ENCODE results near the gene CORO7.
"Not testable (repeated sequence)": the region's sequence is repeated elsewhere in the genome, so short reads cannot be mapped to it uniquely, and the experiment has no call there.

CORO7 gene

DNA sequence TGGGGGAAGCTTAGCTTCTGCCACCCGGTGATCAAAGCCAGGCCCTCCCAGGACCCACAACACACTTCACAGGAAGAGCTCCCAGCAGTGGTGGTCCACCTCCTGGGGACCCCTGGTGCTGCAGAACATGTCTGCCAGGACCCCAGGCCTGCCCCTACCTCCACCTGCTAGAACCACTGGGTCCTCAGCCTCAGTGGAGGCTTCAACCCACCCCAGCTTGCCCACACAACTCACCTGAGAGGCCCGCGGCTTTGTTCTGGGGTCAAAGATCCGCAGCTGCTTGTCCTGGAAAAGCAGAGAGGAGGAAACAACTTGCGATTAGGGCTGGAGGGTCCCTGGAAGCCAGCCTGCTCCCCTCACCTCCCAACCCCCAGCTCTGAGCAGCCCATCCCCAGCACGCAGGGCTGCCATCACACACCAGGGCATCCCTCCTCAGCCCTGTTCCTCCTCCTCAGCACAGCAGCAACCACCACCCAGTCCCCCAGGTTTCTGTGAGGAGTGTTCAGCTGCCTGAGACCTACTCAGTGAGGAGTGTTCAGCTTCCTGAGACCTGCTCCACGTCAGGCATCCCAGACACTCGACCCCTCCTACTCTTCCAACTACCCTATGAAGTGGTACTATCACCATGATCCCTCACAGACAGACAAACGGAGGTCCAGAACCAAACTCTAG lies 21.2 kb downstream of the CORO7 start:
- Histone ChIP-seq H3K9me3 (ENCODE audit: control insufficient read depth, low read length) (no peaks in the 10 kb centered on the region), H3K79me1 (replicated peaks; ENCODE audit: low read length, poor library complexity, severe bottlenecking) (peaks cover 2% of the 10 kb centered on the region), H3K4me1 (ENCODE audit: control insufficient read depth, insufficient read depth, low read depth, low read length) (peaks cover 25% of the 10 kb centered on the region), H3K18ac (ENCODE audit: low read depth in 1 of 2, low read length in 2 of 2) (peak overlapping the region; percentile 23 to 61), H3K27ac (ENCODE audit: low read length, poor library complexity, severe bottlenecking) (no peak overlapping the region), H2AK5ac (ENCODE audit: low read length, severe bottlenecking) (no peak overlapping the region), H4K91ac (ENCODE audit: low read length) (peak overlapping the region; percentile 56), H2AFZ (ENCODE audit: low read depth, low read length) (no peak overlapping the region), H2BK5ac (ENCODE audit: low read depth, low read length, poor library complexity, severe bottlenecking) (no peak overlapping the region), H3K36me3 (ENCODE audit: control insufficient read depth in 1 of 2, insufficient read depth in 2 of 2, low read depth in 1 of 2, low read length in 2 of 2) (peaks cover 19 to 29% of the 10 kb centered on the region in 2 experiments), H4K8ac (ENCODE audit: low read length) (peak overlapping the region; percentile 87), H3K4me3 (ENCODE audit: insufficient read depth in 1 of 2, low read depth in 1 of 2, low read length in 2 of 2) (no peak overlapping the region), H2BK12ac (ENCODE audit: low read length in 2 of 2) (peak overlapping the region in 1 of 2 experiments; percentile 26), H3K9ac (ENCODE audit: low read length) (no peak overlapping the region), H3K4ac (ENCODE audit: low read depth in 1 of 2, low read length in 2 of 2) (peak overlapping the region in 1 of 2 experiments; percentile 85), H3K4me2 (ENCODE audit: low read length, poor library complexity, severe bottlenecking) (no peak overlapping the region), H2BK120ac (ENCODE audit: low read depth, low read length) (no peak overlapping the region), H2BK15ac (ENCODE audit: low read depth, poor library complexity, severe bottlenecking) (peak overlapping the region; percentile 86), H3K23ac (ENCODE audit: low read length in 2 of 2) (peak overlapping the region in 1 of 2 experiments; percentile 48), H3K14ac (ENCODE audit: low read length in 2 of 2) (peak overlapping the region in 1 of 2 experiments; percentile 0), H3K27me3 (ENCODE audit: control insufficient read depth in 1 of 2, insufficient read depth in 1 of 2, low read length in 2 of 2) (no peaks in the 10 kb centered on the region)
- 52% methylated on average over 9 of the region's 9 CpGs for WGBS
- DNase-seq, result no peak

DNA sequence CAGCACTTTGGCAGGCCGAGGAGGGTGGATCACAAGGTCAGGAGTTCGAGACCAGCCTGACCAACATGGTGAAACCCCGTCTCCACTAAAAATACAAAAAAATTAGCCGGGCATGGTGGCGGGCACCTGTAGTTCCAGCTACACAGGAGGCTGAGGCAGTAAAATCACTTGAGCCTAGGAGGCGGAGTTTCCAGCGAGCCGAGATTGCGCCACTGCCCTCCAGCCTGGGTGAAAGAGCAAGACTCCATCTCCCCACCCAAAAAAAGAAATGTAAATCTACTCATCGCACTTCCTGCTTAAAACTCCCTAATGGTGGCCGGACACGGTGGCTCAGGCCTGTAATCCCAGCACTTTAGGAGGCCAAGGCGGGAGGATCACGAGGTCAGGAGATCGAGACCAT lies 22.5 kb downstream of the CORO7 start:
- not testable (repeated sequence) for H2BK5ac ChIP-seq (ENCODE audit: low read depth, low read length, poor library complexity, severe bottlenecking); H4K91ac ChIP-seq (ENCODE audit: low read length); H3K18ac ChIP-seq (ENCODE audit: low read depth in 1 of 2, low read length in 2 of 2); H2AFZ ChIP-seq (ENCODE audit: low read depth, low read length); H4K8ac ChIP-seq (ENCODE audit: low read length); DNase-seq; H3K4me3 ChIP-seq (ENCODE audit: insufficient read depth in 1 of 2, low read depth in 1 of 2, low read length in 2 of 2); H3K27me3 ChIP-seq (ENCODE audit: control insufficient read depth in 1 of 2, insufficient read depth in 1 of 2, low read length in 2 of 2); H3K9me3 ChIP-seq (ENCODE audit: control insufficient read depth, low read length); H2BK12ac ChIP-seq (ENCODE audit: low read length in 2 of 2); H2BK15ac ChIP-seq (ENCODE audit: low read depth, poor library complexity, severe bottlenecking); H2BK120ac ChIP-seq (ENCODE audit: low read depth, low read length); H3K14ac ChIP-seq (ENCODE audit: low read length in 2 of 2); H3K4ac ChIP-seq (ENCODE audit: low read depth in 1 of 2, low read length in 2 of 2); H3K4me2 ChIP-seq (ENCODE audit: low read length, poor library complexity, severe bottlenecking); H3K23ac ChIP-seq (ENCODE audit: low read length in 2 of 2); H3K27ac ChIP-seq (ENCODE audit: low read length, poor library complexity, severe bottlenecking); H2AK5ac ChIP-seq (ENCODE audit: low read length, severe bottlenecking); H3K79me1 ChIP-seq (replicated peaks; ENCODE audit: low read length, poor library complexity, severe bottlenecking)
- H3K4me1 ChIP-seq (ENCODE audit: control insufficient read depth, insufficient read depth, low read depth, low read length), result peaks cover 35% of the 10 kb centered on the region
- peaks cover 8 to 37% of the 10 kb centered on the region in 2 experiments for H3K36me3 ChIP-seq (ENCODE audit: control insufficient read depth in 1 of 2, insufficient read depth in 2 of 2, low read depth in 1 of 2, low read length in 2 of 2)
- WGBS, result 94% methylated on average over 13 of the region's 15 CpGs
- H3K9ac ChIP-seq (ENCODE audit: low read length), result peak overlapping the region; percentile 71

DNA sequence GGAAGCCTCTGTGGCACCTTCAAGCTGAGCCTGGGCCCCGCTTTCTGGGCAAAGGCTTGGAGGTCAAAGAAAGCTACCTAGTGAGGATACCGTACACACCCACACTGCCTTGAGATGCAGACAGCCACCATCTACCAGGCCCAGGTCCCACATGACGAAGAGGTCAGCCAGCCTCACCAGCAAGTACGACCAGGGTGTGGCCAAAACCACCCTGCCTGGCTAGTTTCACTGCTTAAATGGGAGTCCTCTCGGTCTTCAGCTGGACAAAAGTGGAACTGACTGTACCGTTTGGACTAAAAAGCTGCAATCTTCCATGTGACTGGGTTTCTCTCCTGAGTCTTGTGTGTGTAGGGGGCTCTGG lies 23.2 kb downstream of the CORO7 start:
- Histone ChIP-seq H3K4me3 (ENCODE audit: insufficient read depth in 1 of 2, low read depth in 1 of 2, low read length in 2 of 2) (no peak overlapping the region), H3K4ac (ENCODE audit: low read depth in 1 of 2, low read length in 2 of 2) (peak overlapping the region in 1 of 2 experiments; percentile 77), H2AK5ac (ENCODE audit: low read length, severe bottlenecking) (peak overlapping the region; percentile 76), H2BK15ac (ENCODE audit: low read depth, poor library complexity, severe bottlenecking) (peak overlapping the region; percentile 88), H2BK5ac (ENCODE audit: low read depth, low read length, poor library complexity, severe bottlenecking) (no peak overlapping the region), H3K27ac (ENCODE audit: low read length, poor library complexity, severe bottlenecking) (peak overlapping the region; percentile 52), H3K4me2 (ENCODE audit: low read length, poor library complexity, severe bottlenecking) (no peak overlapping the region), H3K23ac (ENCODE audit: low read length in 2 of 2) (peak overlapping the region in 1 of 2 experiments; percentile 20), H2BK120ac (ENCODE audit: low read depth, low read length) (peak overlapping the region; percentile 61), H4K8ac (ENCODE audit: low read length) (peak overlapping the region; percentile 82), H4K91ac (ENCODE audit: low read length) (peak overlapping the region; percentile 8), H3K36me3 (ENCODE audit: control insufficient read depth in 1 of 2, insufficient read depth in 2 of 2, low read depth in 1 of 2, low read length in 2 of 2) (peaks cover 8 to 38% of the 10 kb centered on the region in 2 experiments), H3K9ac (ENCODE audit: low read length) (peak overlapping the region; percentile 71), H3K9me3 (ENCODE audit: control insufficient read depth, low read length) (no peaks in the 10 kb centered on the region), H2BK12ac (ENCODE audit: low read length in 2 of 2) (peak overlapping the region in 1 of 2 experiments; percentile 89), H3K4me1 (ENCODE audit: control insufficient read depth, insufficient read depth, low read depth, low read length) (peaks cover 41% of the 10 kb centered on the region), H2AFZ (ENCODE audit: low read depth, low read length) (peak overlapping the region; percentile 1), H3K27me3 (ENCODE audit: control insufficient read depth in 1 of 2, insufficient read depth in 1 of 2, low read length in 2 of 2) (no peaks in the 10 kb centered on the region), H3K79me1 (replicated peaks; ENCODE audit: low read length, poor library complexity, severe bottlenecking) (peaks cover 4% of the 10 kb centered on the region), H3K14ac (ENCODE audit: low read length in 2 of 2) (peak overlapping the region in 1 of 2 experiments; percentile 19), H3K18ac (ENCODE audit: low read depth in 1 of 2, low read length in 2 of 2) (peak overlapping the region; percentile 1 to 81)
- 63% methylated on average over 6 of the region's 6 CpGs for WGBS
- DNase-seq, result no peak

- Histone ChIP-seq H4K91ac (ENCODE audit: low read length) (peak overlapping the region; percentile 53), H3K4me2 (ENCODE audit: low read length, poor library complexity, severe bottlenecking) (peak overlapping the region; percentile 39), H3K79me1 (replicated peaks; ENCODE audit: low read length, poor library complexity, severe bottlenecking) (peaks cover 2% of the 10 kb centered on the region), H3K27ac (ENCODE audit: low read length, poor library complexity, severe bottlenecking) (peak overlapping the region; percentile 52), H3K4ac (ENCODE audit: low read depth in 1 of 2, low read length in 2 of 2) (peak overlapping the region; percentile 37 to 77), H3K36me3 (ENCODE audit: control insufficient read depth in 1 of 2, insufficient read depth in 2 of 2, low read depth in 1 of 2, low read length in 2 of 2) (peaks cover 10 to 39% of the 10 kb centered on the region in 2 experiments), H2BK5ac (ENCODE audit: low read depth, low read length, poor library complexity, severe bottlenecking) (no peak overlapping the region), H2BK12ac (ENCODE audit: low read length in 2 of 2) (peak overlapping the region; percentile 6 to 89), H3K4me1 (ENCODE audit: control insufficient read depth, insufficient read depth, low read depth, low read length) (peaks cover 45% of the 10 kb centered on the region), H2BK120ac (ENCODE audit: low read depth, low read length) (peak overlapping the region; percentile 74), H2AFZ (ENCODE audit: low read depth, low read length) (peak overlapping the region; percentile 1), H2BK15ac (ENCODE audit: low read depth, poor library complexity, severe bottlenecking) (peak overlapping the region; percentile 56), H3K4me3 (ENCODE audit: insufficient read depth in 1 of 2, low read depth in 1 of 2, low read length in 2 of 2) (no peak overlapping the region), H2AK5ac (ENCODE audit: low read length, severe bottlenecking) (peak overlapping the region; percentile 86), H3K27me3 (ENCODE audit: control insufficient read depth in 1 of 2, insufficient read depth in 1 of 2, low read length in 2 of 2) (no peaks in the 10 kb centered on the region), H3K23ac (ENCODE audit: low read length in 2 of 2) (peak overlapping the region in 1 of 2 experiments; percentile 20), H4K8ac (ENCODE audit: low read length) (peak overlapping the region; percentile 82), H3K14ac (ENCODE audit: low read length in 2 of 2) (peak overlapping the region in 1 of 2 experiments; percentile 68), H3K9me3 (ENCODE audit: control insufficient read depth, low read length) (no peaks in the 10 kb centered on the region), H3K18ac (ENCODE audit: low read depth in 1 of 2, low read length in 2 of 2) (peak overlapping the region; percentile 79 to 81), H3K9ac (ENCODE audit: low read length) (peak overlapping the region; percentile 71)
- 36% methylated on average over 15 of the region's 27 CpGs for WGBS
- no peak for DNase-seq
These were observed 23.8 kb downstream of the CORO7 start for GRCh38 chr16:4392382-4393239.

All from mesenchymal stem cell (in vitro differentiated cells and primary cell).